ENCODE results near the gene USP5.
A peak's percentile ranks its signal among the peaks of the same experiment; 100 is the strongest.
"Not testable (repeated sequence)": the region's sequence is repeated elsewhere in the genome, so short reads cannot be mapped to it uniquely, and the experiment has no call there.

Gene USP5

DNA sequence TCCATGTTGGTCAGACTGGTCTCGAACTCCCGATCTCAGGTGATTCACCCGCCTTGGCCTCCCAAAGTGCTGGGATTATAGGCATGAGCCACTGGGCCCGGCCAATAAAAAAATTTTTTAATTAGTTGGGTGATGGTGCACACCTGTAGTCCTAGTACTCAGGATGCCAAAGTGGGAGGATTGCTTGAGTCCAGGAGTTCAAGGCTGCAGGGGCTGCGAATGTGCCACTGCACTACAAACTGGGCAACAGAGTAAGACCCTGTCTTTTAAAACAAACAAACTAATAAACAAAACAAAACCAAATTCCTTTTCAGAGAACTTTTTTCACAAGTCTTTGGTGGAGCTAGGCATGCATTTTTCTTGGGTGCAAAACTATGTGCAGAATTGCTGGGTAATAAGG, 31.3 kb downstream of the USP5 start:
- Histone ChIP-seq H3K9me3 (ENCODE audit: control extremely low read depth in 1 of 5, control insufficient read depth in 4 of 5, insufficient read depth in 2 of 5, low read depth in 1 of 5, low read length in 4 of 5) (no peaks in the 10 kb centered on the region), H3K4me3 (ENCODE audit: control insufficient read depth in 1 of 7, extremely low read depth in 1 of 7, insufficient read depth in 4 of 7, low read depth in 2 of 7, low read length in 6 of 7) (peak overlapping the region in 1 of 7 experiments; percentile 6), H3K27me3 (replicated peaks in 2 of 5; ENCODE audit: control insufficient read depth in 4 of 5, insufficient read depth in 5 of 5, low read length in 4 of 5) (no peaks in the 10 kb centered on the region), H3K27ac (ENCODE audit: insufficient read depth in 1 of 2, low read depth in 1 of 2, low read length in 2 of 2, poor library complexity in 1 of 2, severe bottlenecking in 2 of 2) (no peak overlapping the region), H3K4me1 (ENCODE audit: control extremely low read depth in 1 of 4, control insufficient read depth in 4 of 4, insufficient read depth in 4 of 4, low read length in 3 of 4) (peaks cover 0 to 6% (median 4%) of the 10 kb centered on the region in 4 experiments), H3K36me3 (ENCODE audit: control insufficient read depth in 4 of 4, insufficient read depth in 4 of 4, low read length in 3 of 4) (peaks cover 2 to 20% (median 13%) of the 10 kb centered on the region in 4 experiments)
- WGBS (ENCODE audit: insufficient coverage): no CpG with 5 or more reads among the region's 5 CpGs
- ChIA-PET CTCF (interaction anchor here (1.0 to 4.0 kb wide), 4 partner anchors 9 to 16 kb away, joined by 3 to 26 read pairs (median 5); partner anchors contain the start of genes SPSB2 and TPI1), POLR2A (no interaction called here)
- DNase-seq: no peak

DNA sequence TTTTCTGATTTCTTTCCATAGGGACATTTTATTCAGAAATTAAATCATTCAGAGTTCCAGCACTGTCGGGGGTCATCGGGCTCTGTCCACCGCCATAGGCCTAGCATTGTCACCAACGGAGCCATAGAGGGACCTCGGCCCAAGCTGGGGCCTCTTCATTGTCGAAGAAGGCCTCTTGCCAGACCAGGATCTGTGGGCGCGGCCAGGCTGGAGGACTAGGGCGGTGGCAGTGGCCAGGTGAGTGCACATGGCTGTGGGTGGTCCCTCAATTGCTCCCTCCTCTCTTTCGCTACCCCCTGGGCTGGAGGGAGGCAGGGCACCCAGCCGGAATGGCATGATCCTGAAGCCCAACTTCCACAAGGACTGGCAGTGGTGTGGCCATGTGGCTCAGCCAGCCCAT, 31.7 kb downstream of the USP5 start:
- no peak overlapping the region for H3K4me3 ChIP-seq (ENCODE audit: control insufficient read depth in 1 of 7, extremely low read depth in 1 of 7, insufficient read depth in 4 of 7, low read depth in 2 of 7, low read length in 6 of 7)
- no peaks in the 10 kb centered on the region for H3K9me3 ChIP-seq (ENCODE audit: control extremely low read depth in 1 of 5, control insufficient read depth in 4 of 5, insufficient read depth in 2 of 5, low read depth in 1 of 5, low read length in 4 of 5)
- no peaks in the 10 kb centered on the region for H3K27me3 ChIP-seq (replicated peaks in 2 of 5; ENCODE audit: control insufficient read depth in 4 of 5, insufficient read depth in 5 of 5, low read length in 4 of 5)
- CTCF ChIA-PET: interaction anchor here (1.0 to 4.0 kb wide), 2 partner anchors 9 to 11 kb away, joined by 3 to 26 read pairs; partner anchors contain the start of gene SPSB2
- DNase-seq: no peak
- H3K4me1 ChIP-seq (ENCODE audit: control extremely low read depth in 1 of 4, control insufficient read depth in 4 of 4, insufficient read depth in 4 of 4, low read length in 3 of 4): peaks cover 0 to 6% (median 4%) of the 10 kb centered on the region in 4 experiments
- no peak overlapping the region for H3K27ac ChIP-seq (ENCODE audit: insufficient read depth in 1 of 2, low read depth in 1 of 2, low read length in 2 of 2, poor library complexity in 1 of 2, severe bottlenecking in 2 of 2)
- WGBS (ENCODE audit: insufficient coverage): 98% methylated on average over 11 of the region's 11 CpGs
- peaks cover 2 to 20% (median 13%) of the 10 kb centered on the region in 4 experiments for H3K36me3 ChIP-seq (ENCODE audit: control insufficient read depth in 4 of 4, insufficient read depth in 4 of 4, low read length in 3 of 4)
- POLR2A ChIA-PET: no interaction called here

DNA sequence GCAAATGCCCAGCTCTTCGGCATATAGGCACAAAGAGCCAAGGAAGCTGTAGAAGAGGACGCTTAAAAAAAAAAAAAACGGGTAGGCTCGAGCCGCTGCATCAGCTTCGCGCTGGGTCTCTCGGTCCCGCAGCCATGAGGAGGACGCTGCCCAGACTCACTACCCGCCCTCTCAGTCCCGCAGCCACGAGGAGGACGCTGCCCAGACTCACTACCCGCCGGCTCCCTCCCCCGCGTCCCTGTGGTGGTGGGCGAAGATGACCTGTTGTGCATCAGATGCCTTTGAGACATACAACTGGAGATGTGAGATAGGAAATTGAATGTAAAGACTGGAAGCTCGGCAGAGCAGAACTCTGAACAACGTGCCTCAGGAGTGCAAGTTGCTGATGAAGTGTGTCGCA, 32.6 kb downstream of the USP5 start:
- WGBS (ENCODE audit: insufficient coverage): 93% methylated on average over 20 of the region's 22 CpGs
- Histone ChIP-seq H3K36me3 (ENCODE audit: control insufficient read depth in 4 of 4, insufficient read depth in 4 of 4, low read length in 3 of 4) (peaks cover 2 to 19% (median 13%) of the 10 kb centered on the region in 4 experiments), H3K27me3 (replicated peaks in 2 of 5; ENCODE audit: control insufficient read depth in 4 of 5, insufficient read depth in 5 of 5, low read length in 4 of 5) (no peaks in the 10 kb centered on the region), H3K4me3 (ENCODE audit: control insufficient read depth in 1 of 7, extremely low read depth in 1 of 7, insufficient read depth in 4 of 7, low read depth in 2 of 7, low read length in 6 of 7) (no peak overlapping the region), H3K9me3 (ENCODE audit: control extremely low read depth in 1 of 5, control insufficient read depth in 4 of 5, insufficient read depth in 2 of 5, low read depth in 1 of 5, low read length in 4 of 5) (no peaks in the 10 kb centered on the region), H3K27ac (ENCODE audit: insufficient read depth in 1 of 2, low read depth in 1 of 2, low read length in 2 of 2, poor library complexity in 1 of 2, severe bottlenecking in 2 of 2) (no peak overlapping the region), H3K4me1 (ENCODE audit: control extremely low read depth in 1 of 4, control insufficient read depth in 4 of 4, insufficient read depth in 4 of 4, low read length in 3 of 4) (peaks cover 0 to 6% (median 4%) of the 10 kb centered on the region in 4 experiments)
- POLR2A ChIA-PET: no interaction called here
- no peak for DNase-seq
- CTCF ChIA-PET: interaction anchor here (1.1 to 1.5 kb wide), 3 partner anchors 9 to 15 kb away, joined by 3 to 6 read pairs (median 4); no protein-coding TSS in a partner anchor

DNA sequence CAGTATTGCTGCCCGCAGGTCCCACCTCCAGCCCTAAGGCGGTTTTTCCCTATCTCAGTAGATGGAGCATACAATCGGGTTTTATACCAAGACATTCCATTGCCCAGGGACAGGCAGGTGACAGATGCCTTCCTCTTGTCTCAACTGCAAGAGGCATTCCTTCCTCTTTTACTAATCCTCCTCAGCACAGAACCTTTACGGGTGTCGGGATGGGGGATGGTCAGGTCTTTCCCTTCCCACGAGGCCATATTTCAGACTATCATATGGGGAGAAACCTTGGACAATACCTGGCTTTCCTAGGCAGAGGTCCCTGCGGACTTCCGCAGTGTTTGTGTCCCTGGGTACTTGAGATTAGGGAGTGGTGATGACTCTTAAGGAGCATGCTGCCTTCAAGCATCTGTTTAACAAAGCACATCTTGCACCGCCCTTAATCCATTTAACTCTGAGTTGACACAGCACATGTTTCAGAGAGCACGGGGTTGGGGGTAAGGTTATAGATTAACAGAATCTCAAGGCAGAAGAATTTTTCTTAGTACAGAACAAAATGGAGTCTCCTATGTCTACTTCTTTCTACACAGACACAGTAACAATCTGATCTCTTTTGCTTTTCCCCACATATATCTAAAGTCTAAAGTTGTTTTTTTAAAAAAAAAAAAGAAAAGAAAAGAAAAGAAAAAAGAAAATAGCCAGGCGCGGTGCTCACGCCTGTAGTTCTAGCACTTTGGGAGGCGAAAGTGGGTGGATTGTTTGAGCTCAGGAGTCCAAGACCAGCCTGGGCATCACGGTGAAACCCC, 34.5 kb downstream of the USP5 start:
- POLR2A ChIA-PET; H3K27ac ChIP-seq (ENCODE audit: insufficient read depth in 1 of 2, low read depth in 1 of 2, low read length in 2 of 2, poor library complexity in 1 of 2, severe bottlenecking in 2 of 2): not testable (repeated sequence)

DNA sequence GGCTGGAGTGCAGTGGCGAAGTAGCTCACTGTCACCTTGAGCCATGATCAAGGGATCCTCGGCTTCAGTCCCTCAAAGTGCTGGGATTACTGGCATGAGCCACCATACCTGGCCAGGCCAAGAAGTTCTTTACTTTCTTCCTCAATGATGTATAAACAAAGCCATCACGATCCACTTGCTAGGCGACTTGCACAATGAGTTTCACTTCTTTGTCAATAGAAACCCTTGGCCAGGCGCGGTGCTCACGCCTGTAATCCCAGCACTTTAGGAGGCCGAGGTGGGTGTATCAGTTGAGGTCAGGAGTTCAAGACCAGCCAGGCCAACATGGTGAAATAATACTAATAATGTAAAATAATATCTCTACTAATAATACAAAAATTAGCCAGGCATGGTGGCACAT, 35.5 kb downstream of the USP5 start:
- 100% methylated on average over 3 of the region's 8 CpGs for WGBS (ENCODE audit: insufficient coverage)
- Histone ChIP-seq H3K27me3 (replicated peaks in 2 of 5; ENCODE audit: control insufficient read depth in 4 of 5, insufficient read depth in 5 of 5, low read length in 4 of 5) (no peaks in the 10 kb centered on the region), H3K27ac (ENCODE audit: insufficient read depth in 1 of 2, low read depth in 1 of 2, low read length in 2 of 2, poor library complexity in 1 of 2, severe bottlenecking in 2 of 2) (no peak overlapping the region), H3K4me3 (ENCODE audit: control insufficient read depth in 1 of 7, extremely low read depth in 1 of 7, insufficient read depth in 4 of 7, low read depth in 2 of 7, low read length in 6 of 7) (no peak overlapping the region), H3K36me3 (ENCODE audit: control insufficient read depth in 4 of 4, insufficient read depth in 4 of 4, low read length in 3 of 4) (peaks cover 2 to 19% (median 12%) of the 10 kb centered on the region in 4 experiments), H3K4me1 (ENCODE audit: control extremely low read depth in 1 of 4, control insufficient read depth in 4 of 4, insufficient read depth in 4 of 4, low read length in 3 of 4) (peaks cover 6 to 21% (median 17%) of the 10 kb centered on the region in 4 experiments), H3K9me3 (ENCODE audit: control extremely low read depth in 1 of 5, control insufficient read depth in 4 of 5, insufficient read depth in 2 of 5, low read depth in 1 of 5, low read length in 4 of 5) (no peaks in the 10 kb centered on the region)
- DNase-seq: no peak
- ChIA-PET CTCF (interaction anchor here (0.7 to 1.6 kb wide), 2 partner anchors 13 to 16 kb away, joined by 4 to 5 read pairs; no protein-coding TSS in a partner anchor), POLR2A (no interaction called here)

More for the DNA sequence above, 34.5 kb downstream of the USP5 start:
- CTCF ChIA-PET: interaction anchor here (0.6 to 1.6 kb wide), 4 partner anchors 11 to 39 kb away, joined by 3 to 5 read pairs (median 4); no protein-coding TSS in a partner anchor
- H3K36me3 ChIP-seq (ENCODE audit: control insufficient read depth in 4 of 4, insufficient read depth in 4 of 4, low read length in 3 of 4): peaks cover 2 to 19% (median 12%) of the 10 kb centered on the region in 4 experiments
- H3K9me3 ChIP-seq (ENCODE audit: control extremely low read depth in 1 of 5, control insufficient read depth in 4 of 5, insufficient read depth in 2 of 5, low read depth in 1 of 5, low read length in 4 of 5); H3K4me3 ChIP-seq (ENCODE audit: control insufficient read depth in 1 of 7, extremely low read depth in 1 of 7, insufficient read depth in 4 of 7, low read depth in 2 of 7, low read length in 6 of 7); H3K27me3 ChIP-seq (replicated peaks in 2 of 5; ENCODE audit: control insufficient read depth in 4 of 5, insufficient read depth in 5 of 5, low read length in 4 of 5); DNase-seq: not testable (repeated sequence)
- peaks cover 6 to 15% (median 13%) of the 10 kb centered on the region in 4 experiments for H3K4me1 ChIP-seq (ENCODE audit: control extremely low read depth in 1 of 4, control insufficient read depth in 4 of 4, insufficient read depth in 4 of 4, low read length in 3 of 4)
- 32% methylated on average over 6 of the region's 15 CpGs for WGBS (ENCODE audit: insufficient coverage)

DNA sequence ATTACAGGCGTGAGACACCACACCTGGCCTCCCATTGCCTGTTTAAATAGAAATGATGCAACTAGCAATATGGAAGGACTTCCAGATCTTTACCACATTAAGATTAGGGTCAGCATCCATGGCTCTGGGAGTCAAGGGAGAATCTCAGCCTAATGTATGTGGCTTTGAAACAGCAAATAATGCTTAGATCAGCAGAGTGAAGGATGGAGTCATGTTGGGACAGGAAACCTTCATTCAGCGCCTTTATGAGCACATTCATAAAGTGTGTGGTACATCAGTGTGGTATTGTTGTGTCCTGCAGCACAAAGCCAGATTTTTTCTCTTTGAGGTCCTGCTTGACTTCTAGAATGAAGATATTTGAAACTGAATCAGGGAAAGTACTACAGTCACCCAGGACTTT, 36.4 kb downstream of the USP5 start:
- Histone ChIP-seq H3K27ac (ENCODE audit: insufficient read depth in 1 of 2, low read depth in 1 of 2, low read length in 2 of 2, poor library complexity in 1 of 2, severe bottlenecking in 2 of 2) (no peak overlapping the region), H3K4me1 (ENCODE audit: control extremely low read depth in 1 of 4, control insufficient read depth in 4 of 4, insufficient read depth in 4 of 4, low read length in 3 of 4) (peaks cover 6 to 21% (median 17%) of the 10 kb centered on the region in 4 experiments), H3K27me3 (replicated peaks in 2 of 5; ENCODE audit: control insufficient read depth in 4 of 5, insufficient read depth in 5 of 5, low read length in 4 of 5) (no peaks in the 10 kb centered on the region), H3K4me3 (ENCODE audit: control insufficient read depth in 1 of 7, extremely low read depth in 1 of 7, insufficient read depth in 4 of 7, low read depth in 2 of 7, low read length in 6 of 7) (no peak overlapping the region), H3K9me3 (ENCODE audit: control extremely low read depth in 1 of 5, control insufficient read depth in 4 of 5, insufficient read depth in 2 of 5, low read depth in 1 of 5, low read length in 4 of 5) (no peaks in the 10 kb centered on the region), H3K36me3 (ENCODE audit: control insufficient read depth in 4 of 4, insufficient read depth in 4 of 4, low read length in 3 of 4) (peaks cover 2 to 17% (median 12%) of the 10 kb centered on the region in 4 experiments)
- WGBS (ENCODE audit: insufficient coverage): 100% methylated on average over 2 of the region's 2 CpGs
- POLR2A ChIA-PET: no interaction called here
- CTCF ChIA-PET: interaction anchor here (1.6 kb wide), 1 partner anchor 14 kb away, joined by 5 read pairs; no protein-coding TSS in a partner anchor
- DNase-seq: no peak

DNA sequence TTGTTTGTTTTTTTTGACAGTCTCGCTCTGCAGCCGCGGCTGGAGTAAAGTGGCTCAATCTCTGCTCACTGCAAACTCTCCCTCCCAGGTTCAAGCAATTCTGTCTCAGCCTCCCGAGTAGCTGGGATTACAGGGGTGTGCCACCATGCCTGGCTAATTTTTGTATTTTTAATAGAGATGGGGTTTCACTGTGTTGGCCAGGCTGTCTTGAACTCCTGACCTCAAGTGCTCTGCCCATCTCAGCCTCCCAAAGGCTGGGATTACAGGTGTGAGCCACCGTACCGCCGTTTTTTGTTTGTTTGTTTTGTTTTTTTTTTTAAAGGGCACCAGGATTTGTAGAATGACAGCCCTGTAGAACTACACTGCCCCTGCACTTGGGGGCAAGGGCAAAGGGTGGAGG, 36.8 kb downstream of the USP5 start:
- WGBS (ENCODE audit: insufficient coverage): no CpG with 5 or more reads among the region's 7 CpGs
- peaks cover 2 to 13% (median 10%) of the 10 kb centered on the region in 4 experiments for H3K36me3 ChIP-seq (ENCODE audit: control insufficient read depth in 4 of 4, insufficient read depth in 4 of 4, low read length in 3 of 4)
- DNase-seq; H3K4me3 ChIP-seq (ENCODE audit: control insufficient read depth in 1 of 7, extremely low read depth in 1 of 7, insufficient read depth in 4 of 7, low read depth in 2 of 7, low read length in 6 of 7); POLR2A ChIA-PET; H3K27ac ChIP-seq (ENCODE audit: insufficient read depth in 1 of 2, low read depth in 1 of 2, low read length in 2 of 2, poor library complexity in 1 of 2, severe bottlenecking in 2 of 2); H3K9me3 ChIP-seq (ENCODE audit: control extremely low read depth in 1 of 5, control insufficient read depth in 4 of 5, insufficient read depth in 2 of 5, low read depth in 1 of 5, low read length in 4 of 5); H3K27me3 ChIP-seq (replicated peaks in 2 of 5; ENCODE audit: control insufficient read depth in 4 of 5, insufficient read depth in 5 of 5, low read length in 4 of 5); CTCF ChIA-PET: not testable (repeated sequence)
- H3K4me1 ChIP-seq (ENCODE audit: control extremely low read depth in 1 of 4, control insufficient read depth in 4 of 4, insufficient read depth in 4 of 4, low read length in 3 of 4): peaks cover 6 to 21% (median 17%) of the 10 kb centered on the region in 4 experiments
